ENCODE measurements around the gene BRSK2.

BRSK2 gene

GRCh38 chr11:1436468-1437039, 46.8 kb downstream of the BRSK2 start:
- DNase-seq (ENCODE audit: low read depth, low spot score), result no peak

DNA sequence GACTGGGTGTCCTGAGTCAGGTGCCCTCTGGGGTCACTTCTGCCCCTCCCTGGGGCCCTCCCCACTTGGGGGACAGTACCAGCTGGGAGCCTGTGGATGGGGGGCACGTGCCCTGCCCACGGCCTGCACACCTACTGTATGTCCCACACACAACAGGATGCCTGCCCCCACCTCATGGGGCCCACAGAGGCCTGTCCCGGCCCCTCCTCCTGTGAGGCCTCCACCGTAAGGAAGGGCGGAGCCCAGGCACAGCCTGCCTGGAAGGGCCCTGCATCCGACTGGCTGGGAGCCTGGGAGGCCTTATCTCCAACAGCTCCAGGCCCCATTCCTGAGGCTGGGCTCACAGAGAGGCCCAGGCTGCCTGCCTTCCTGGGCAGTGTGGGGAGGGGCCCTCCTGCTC, 47.8 kb downstream of the BRSK2 start:
- peak; percentile 74 for DNase-seq (ENCODE audit: low read depth, low spot score)

DNA sequence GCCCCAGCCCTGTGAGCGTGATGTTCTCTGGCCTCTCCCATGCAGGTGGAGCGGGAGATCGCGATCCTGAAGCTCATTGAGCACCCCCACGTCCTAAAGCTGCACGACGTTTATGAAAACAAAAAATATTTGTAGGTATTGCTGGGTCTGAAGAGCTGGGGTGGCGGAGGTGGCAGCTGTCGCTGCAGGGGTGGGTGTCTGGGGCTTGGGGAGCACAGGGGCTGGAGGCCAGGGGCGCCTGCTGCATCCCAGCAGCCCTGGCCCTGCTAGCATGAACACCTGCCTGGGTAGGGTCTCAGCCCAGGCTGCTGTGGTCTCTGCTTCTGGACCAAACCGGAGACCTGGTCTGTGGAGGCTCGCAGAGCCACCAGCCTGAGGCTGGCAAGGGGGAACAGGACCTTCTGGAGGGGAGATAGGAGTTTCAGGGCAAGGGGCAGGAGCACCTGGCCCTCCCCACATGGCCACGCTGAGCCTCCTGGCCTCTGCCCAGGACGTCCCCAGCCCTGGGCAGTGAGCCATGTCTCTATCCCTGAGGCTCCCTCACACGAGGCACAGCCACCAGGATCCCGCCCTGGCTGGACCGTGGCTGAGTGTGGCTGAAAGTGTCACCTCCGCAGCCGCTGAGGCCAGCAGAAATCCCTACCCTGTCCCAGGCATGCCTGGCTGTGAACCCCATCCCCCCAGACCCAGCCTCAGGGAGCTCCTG, 48.7 kb downstream of the BRSK2 start:
- no peak for DNase-seq (ENCODE audit: low read depth, low spot score)

DNA sequence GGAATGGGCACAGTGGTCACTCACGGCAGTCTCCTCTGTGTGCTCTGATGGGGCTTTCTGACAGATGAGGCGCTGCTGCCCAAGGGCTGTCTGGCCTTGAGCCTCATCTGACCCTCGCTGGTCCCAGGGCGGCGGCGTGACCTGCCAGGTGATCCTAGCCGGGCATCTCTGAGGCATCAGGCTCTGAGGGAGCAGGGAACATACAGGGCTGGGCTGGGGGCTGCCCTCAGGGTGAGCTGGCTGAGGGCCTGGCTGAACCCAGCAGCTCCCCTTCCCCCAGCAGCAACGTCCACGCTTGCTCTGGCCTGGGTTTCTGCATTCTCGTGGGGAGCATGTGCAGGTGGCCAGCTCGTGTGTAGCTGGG, 49.2 kb downstream of the BRSK2 start:
- DNase-seq (ENCODE audit: low read depth, low spot score), result no peak

GRCh38 chr11:1439341-1439740, 49.6 kb downstream of the BRSK2 start:
- no peak for DNase-seq (ENCODE audit: low read depth, low spot score)

DNA sequence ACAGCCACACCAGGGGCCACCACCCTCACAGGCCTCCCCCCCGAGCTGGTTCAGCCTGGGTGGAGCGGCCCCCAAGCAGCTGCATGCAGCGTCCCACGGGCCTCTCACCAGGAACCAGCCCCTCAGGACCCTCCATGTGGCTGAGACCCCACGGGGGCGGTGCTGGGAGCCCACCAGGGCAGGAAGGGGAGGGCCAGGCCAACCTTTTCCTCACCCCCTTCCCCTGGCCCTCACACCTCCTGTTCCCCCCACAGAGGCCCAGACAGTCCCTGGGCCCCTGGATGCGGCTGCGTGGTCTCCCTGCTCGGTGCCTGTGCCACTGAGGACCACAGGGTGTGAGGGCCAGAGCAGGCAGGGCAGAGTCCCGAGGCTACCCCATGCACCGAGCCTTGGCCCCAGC, 50.3 kb downstream of the BRSK2 start:
- no peak for DNase-seq (ENCODE audit: low read depth, low spot score)

DNA sequence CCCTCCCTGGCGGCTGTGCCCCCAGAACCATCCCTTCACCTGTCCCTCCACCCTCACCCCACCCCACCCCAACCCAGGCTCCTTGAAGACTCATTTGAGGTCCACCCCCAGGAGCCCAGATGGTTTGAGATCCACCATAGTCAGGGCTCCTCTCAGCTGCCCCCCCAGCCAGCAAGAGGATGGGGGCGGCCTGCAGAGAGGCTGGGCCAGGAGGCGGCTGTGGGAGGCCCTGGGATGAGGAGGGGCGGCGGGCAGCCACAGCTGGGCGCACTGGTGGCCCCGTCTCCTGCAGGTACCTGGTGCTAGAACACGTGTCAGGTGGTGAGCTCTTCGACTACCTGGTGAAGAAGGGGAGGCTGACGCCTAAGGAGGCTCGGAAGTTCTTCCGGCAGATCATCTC, 50.8 kb downstream of the BRSK2 start:
- no peak for DNase-seq (ENCODE audit: low read depth, low spot score)

DNA sequence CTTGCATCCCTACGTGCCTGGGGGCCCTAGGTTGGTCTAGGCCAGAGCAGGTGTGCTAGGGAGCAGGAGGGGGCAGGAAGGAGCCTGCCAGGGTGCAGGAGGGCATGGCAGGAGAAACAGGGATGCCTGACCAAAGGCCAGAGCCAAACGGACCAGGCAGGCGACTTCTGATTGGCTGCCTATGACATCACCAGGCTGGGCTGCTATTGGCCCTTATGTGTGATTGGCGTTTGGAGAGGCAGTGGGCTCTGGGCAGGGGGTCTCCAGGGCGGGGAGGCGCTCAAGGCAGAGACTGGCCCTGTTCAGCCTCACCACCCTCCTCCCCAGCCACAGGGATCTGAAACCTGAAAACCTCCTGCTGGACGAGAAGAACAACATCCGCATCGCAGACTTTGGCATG, 52.4 kb downstream of the BRSK2 start:
- peak; percentile 33 for DNase-seq (ENCODE audit: low read depth, low spot score)

GRCh38 chr11:1442807-1443366, 53.2 kb downstream of the BRSK2 start:
- DNase-seq (ENCODE audit: low read depth, low spot score), result no peak

GRCh38 chr11:1443737-1444136, 54.0 kb downstream of the BRSK2 start:
- DNase-seq (ENCODE audit: low read depth, low spot score), result no peak

- DNase-seq (ENCODE audit: low read depth, low spot score), result no peak
These were observed 54.6 kb downstream of the BRSK2 start for GRCh38 chr11:1444321-1444720.

- no peak for DNase-seq (ENCODE audit: low read depth, low spot score)
These were observed 55.2 kb downstream of the BRSK2 start for GRCh38 chr11:1444823-1445422.

- no peak for DNase-seq (ENCODE audit: low read depth, low spot score)
These were observed 56.2 kb downstream of the BRSK2 start for GRCh38 chr11:1445741-1446445.

- DNase-seq (ENCODE audit: low read depth, low spot score), result no peak
These were observed 56.9 kb downstream of the BRSK2 start for GRCh38 chr11:1446623-1447022.

GRCh38 chr11:1447845-1448825, 58.4 kb downstream of the BRSK2 start:
- DNase-seq (ENCODE audit: low read depth, low spot score), result no peak

GRCh38 chr11:1448882-1449281, 59.1 kb downstream of the BRSK2 start:
- DNase-seq (ENCODE audit: low read depth, low spot score), result no peak

GRCh38 chr11:1449490-1450243, 59.9 kb downstream of the BRSK2 start:
- DNase-seq (ENCODE audit: low read depth, low spot score), result no peak

DNA sequence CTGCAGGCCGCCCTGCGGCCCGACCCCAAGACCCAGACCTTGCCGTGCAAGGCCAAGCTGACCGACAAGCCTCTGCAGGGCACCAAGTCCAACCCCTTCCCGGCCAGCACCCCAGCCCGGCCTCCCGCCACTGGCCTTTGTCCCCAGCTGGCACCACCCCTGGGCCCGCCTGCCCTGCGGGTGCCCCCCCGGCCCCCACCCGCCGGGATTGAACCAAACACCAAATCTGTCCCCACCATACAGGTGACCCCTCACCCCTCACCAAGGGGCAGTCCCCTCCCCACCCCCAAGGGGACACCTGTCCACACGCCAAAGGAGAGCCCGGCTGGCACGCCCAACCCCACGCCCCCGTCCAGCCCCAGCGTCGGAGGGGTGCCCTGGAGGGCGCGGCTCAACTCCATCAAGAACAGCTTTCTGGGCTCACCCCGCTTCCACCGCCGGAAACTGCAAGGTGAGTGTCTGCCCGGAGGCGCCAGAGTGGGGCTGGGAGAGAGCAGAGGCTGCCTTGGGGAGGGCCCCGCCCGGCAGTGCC, 60.7 kb downstream of the BRSK2 start:
- no peak for DNase-seq (ENCODE audit: low read depth, low spot score)

DNA sequence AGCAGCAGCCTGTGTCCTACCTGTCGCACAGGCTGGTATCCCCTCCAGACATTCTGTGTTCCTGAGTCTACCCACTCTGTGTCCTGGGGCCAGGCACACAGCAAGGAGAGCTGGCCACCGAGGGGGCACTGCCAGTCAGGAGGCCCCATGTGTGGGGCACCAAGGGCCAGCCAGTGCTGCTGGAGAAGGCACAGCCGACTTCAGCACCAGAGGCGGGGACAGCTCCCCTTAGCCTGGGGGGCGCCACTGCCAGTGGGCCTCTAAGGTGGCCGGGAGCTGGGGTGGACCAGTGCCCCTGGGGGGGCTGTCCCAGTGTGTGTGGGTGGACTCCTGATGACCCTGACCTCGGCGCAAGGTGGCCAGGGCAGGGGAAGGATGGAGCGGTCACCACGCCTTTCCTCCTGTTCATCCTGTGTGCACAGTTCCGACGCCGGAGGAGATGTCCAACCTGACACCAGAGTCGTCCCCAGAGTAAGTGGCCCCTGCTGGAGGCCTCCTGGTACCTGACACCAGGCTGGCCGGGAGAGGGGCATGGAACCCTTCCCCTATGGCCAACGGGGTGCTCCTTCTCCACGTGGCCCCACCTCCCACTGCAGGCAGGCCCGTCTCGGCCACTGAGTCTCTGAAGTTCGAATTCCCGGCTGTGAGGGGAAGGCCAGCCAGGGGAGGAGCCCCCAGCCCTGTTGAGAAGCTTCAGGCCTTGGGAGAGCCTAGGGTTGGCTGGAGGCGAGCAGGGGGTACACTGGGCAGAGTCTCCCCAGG, 61.4 kb downstream of the BRSK2 start:
- DNase-seq (ENCODE audit: low read depth, low spot score), result peak; percentile 21
